ENCODE data around the gene PVALEF. TPM values are rescaled to one million over a fixed set of nuclear protein-coding genes. Genes with fewer than 3 reads are reported as not detected.

The PVALEF gene
- polyA plus RNA-seq, 1 donor: 0.33 TPM

- no peak for DNase-seq
Observed at GRCh38 chr17:81162491-81162890, 2.8 kb upstream of the PVALEF start.

GRCh38 chr17:81163051-81163695, 2.1 kb upstream of the PVALEF start:
- no peak for DNase-seq

GRCh38 chr17:81163703-81164370, 1.5 kb upstream of the PVALEF start:
- no peak for DNase-seq

- no peak for DNase-seq
Observed at GRCh38 chr17:81164371-81165245, 699 bp upstream of the PVALEF start.

GRCh38 chr17:81166033-81166492, 756 bp downstream of the PVALEF start, which contains the start of gene AATK:
AATK (minus strand) TSS chr17:81166221; CDS start chr17:81165992, 229 bp downstream.
- DNase-seq: no peak

- no peak for DNase-seq
Observed at GRCh38 chr17:81167194-81167524, 1.9 kb downstream of the PVALEF start.

- DNase-seq: no peak
Observed at GRCh38 chr17:81167638-81168037, 2.3 kb downstream of the PVALEF start.

- no peak for DNase-seq
Observed at GRCh38 chr17:81169870-81170309, 4.6 kb downstream of the PVALEF start.

GRCh38 chr17:81170727-81171494, 5.6 kb downstream of the PVALEF start:
- no peak for DNase-seq

GRCh38 chr17:81171941-81172340, 6.6 kb downstream of the PVALEF start:
- DNase-seq: no peak

GRCh38 chr17:81173052-81173761, 7.9 kb downstream of the PVALEF start:
- DNase-seq: no peak

GRCh38 chr17:81173762-81174155, 8.5 kb downstream of the PVALEF start:
- DNase-seq: no peak

- no peak for DNase-seq
Observed at GRCh38 chr17:81176666-81177065, 11.4 kb downstream of the PVALEF start.

GRCh38 chr17:81178136-81179091, 13.1 kb downstream of the PVALEF start:
- no peak for DNase-seq

GRCh38 chr17:81179220-81179619, 13.9 kb downstream of the PVALEF start:
- DNase-seq: no peak

- no peak for DNase-seq
Observed at GRCh38 chr17:81179861-81180260, 14.6 kb downstream of the PVALEF start.

GRCh38 chr17:81180836-81181810, 15.8 kb downstream of the PVALEF start:
- no peak for DNase-seq

GRCh38 chr17:81181811-81182185, 16.5 kb downstream of the PVALEF start:
- DNase-seq: no peak

- no peak for DNase-seq
Observed at GRCh38 chr17:81182596-81182995, 17.3 kb downstream of the PVALEF start.
